Parathyroid adenoma (tissue), 2 donors: ENCODE results near the gene MEA1.

Experiments
- H2AFZ ChIP-seq: fragments of 300-600 bp; sonication (generic); one replicate; pipeline ENCODE4 v1.7.0; 2017; ENCODE audit warnings: antibody characterized with exemption, mild to moderate bottlenecking
- H3K27ac ChIP-seq: fragments of 300-600 bp; sonication (generic); one replicate; pipeline ENCODE4 v1.7.0; 2017
- H3K27me3 ChIP-seq: fragments of 300-600 bp; sonication (generic); one replicate; pipeline ENCODE4 v1.7.0; 2017; ENCODE audit warnings: low read length; ENCODE audit not compliant: control insufficient read depth, insufficient read depth
- H3K36me3 ChIP-seq: fragments of 300-600 bp; sonication (generic); one replicate; pipeline ENCODE4 v1.7.0; 2017; ENCODE audit warnings: low read length; ENCODE audit not compliant: control insufficient read depth, insufficient read depth
- H3K4me1 ChIP-seq: fragments of 300-600 bp; sonication (generic); one replicate; pipeline ENCODE4 v1.7.0; 2017; ENCODE audit warnings: control low read depth
- H3K4me2 ChIP-seq: fragments of 300-600 bp; sonication (generic); one replicate; pipeline ENCODE4 v1.7.0; 2017; ENCODE audit warnings: low read length
- H3K4me3 ChIP-seq: fragments of 300-600 bp; sonication (generic); one replicate; pipeline ENCODE4 v1.7.0; 2017; ENCODE audit warnings: low read depth, low read length
- H3K79me2 ChIP-seq: fragments of 300-600 bp; sonication (generic); one replicate; pipeline ENCODE4 v1.7.0; 2017; ENCODE audit warnings: control low read depth
- H3K9ac ChIP-seq: fragments of 300-600 bp; sonication (generic); one replicate; pipeline ENCODE4 v1.7.0; 2017; ENCODE audit warnings: mild to moderate bottlenecking
- H3K9me3 ChIP-seq: fragments of 300-600 bp; sonication (generic); one replicate; pipeline ENCODE4 v1.7.0; 2017; ENCODE audit warnings: low read length; ENCODE audit not compliant: control insufficient read depth
- CTCF ChIP-seq: fragments of 300-600 bp; sonication (generic); IDR thresholded peaks from one replicate; pipeline ENCODE4 v1.7.0; 2017; ENCODE audit warnings: antibody characterized with exemption, mild to moderate bottlenecking
- donor health status: primary hyperparathyroidism.

MEA1 gene

GRCh38 chr6:43020052-43020705 is 6.4 kb upstream of the MEA1 start:
- TF ChIP-seq CTCF: no peak
- Histone ChIP-seq H3K27me3 (no peaks in the 10 kb centered on the region), H3K4me1 (peaks cover 25% of the 10 kb centered on the region), H3K79me2 (peaks cover 22% of the 10 kb centered on the region), H2AFZ (no peak overlapping the region), H3K4me2 (no peak overlapping the region), H3K4me3 (no peak overlapping the region), H3K9me3 (no peaks in the 10 kb centered on the region), H3K27ac (no peak overlapping the region), H3K9ac (no peak overlapping the region), H3K36me3 (no peaks in the 10 kb centered on the region)

GRCh38 chr6:43019152-43019551 is 5.4 kb upstream of the MEA1 start:
- Histone ChIP-seq H3K4me3 (no peak overlapping the region), H3K27ac (no peak overlapping the region), H3K79me2 (peaks cover 33% of the 10 kb centered on the region), H3K9ac (no peak overlapping the region), H3K36me3 (no peaks in the 10 kb centered on the region), H3K4me2 (no peak overlapping the region), H2AFZ (no peak overlapping the region), H3K9me3 (no peaks in the 10 kb centered on the region), H3K27me3 (no peaks in the 10 kb centered on the region), H3K4me1 (peaks cover 26% of the 10 kb centered on the region)
- no peak for TF ChIP-seq CTCF

- Histone ChIP-seq H2AFZ (no peak overlapping the region), H3K27ac (no peak overlapping the region), H3K4me2 (no peak overlapping the region), H3K4me3 (no peak overlapping the region), H3K79me2 (peaks cover 34% of the 10 kb centered on the region), H3K9ac (no peak overlapping the region), H3K9me3 (no peaks in the 10 kb centered on the region), H3K36me3 (no peaks in the 10 kb centered on the region), H3K4me1 (peaks cover 23% of the 10 kb centered on the region), H3K27me3 (no peaks in the 10 kb centered on the region)
- no peak for TF ChIP-seq CTCF
These were observed 3.2 kb upstream of the MEA1 start for GRCh38 chr6:43016943-43017334.

- no peak for TF ChIP-seq CTCF
- H3K27me3 ChIP-seq: no peaks in the 10 kb centered on the region
- no peaks in the 10 kb centered on the region for H3K9me3 ChIP-seq
- peaks cover 23% of the 10 kb centered on the region for H3K4me1 ChIP-seq
- H3K36me3 ChIP-seq: no peaks in the 10 kb centered on the region
- H3K4me2 ChIP-seq: peak overlapping the region; percentile 9
- no peak overlapping the region for H2AFZ ChIP-seq
- no peak overlapping the region for H3K9ac ChIP-seq
- no peak overlapping the region for H3K4me3 ChIP-seq
- H3K79me2 ChIP-seq: peaks cover 34% of the 10 kb centered on the region
- no peak overlapping the region for H3K27ac ChIP-seq
These were observed 2.6 kb upstream of the MEA1 start for GRCh38 chr6:43016176-43016942.
